ENCODE results near the gene TTC38. TPM values are rescaled to one million over a fixed set of nuclear protein-coding genes. Genes with fewer than 3 reads are reported as not detected.

TTC38 gene
- total and polyA plus RNA-seq, 2 experiments from 2014 or later: 21.5 to 27.6 TPM

- peaks cover 5% of the 10 kb centered on the region; the same call in 1 of the 2 replicates for H3K36me3 ChIP-seq (ENCODE audit: low read depth)
- in situ Hi-C loops (cut with MboI): no loop called here
- H3F3A ChIP-seq (ENCODE audit: insufficient read depth): peaks cover 4% of the 10 kb centered on the region; the same call in 1 of the 2 replicates
- H3K4me1 ChIP-seq (ENCODE audit: insufficient read depth): no peaks in the 10 kb centered on the region
- WGBS, 2 experiments (ENCODE audit: low coverage in 1 of 2, low lambda C conversion rate in 2 of 2, missing lambda C conversion rate in 2 of 2): 89 to 91% methylated on average over 7 of the region's 7 CpGs
- TF ChIP-seq EZH2 (IDR thresholded peaks at IDR 0.05; ENCODE audit: insufficient read depth, poor library complexity, severe bottlenecking) (no peak), EZH2phosphoT487 (IDR thresholded peaks at IDR 0.05; ENCODE audit: insufficient read depth, low read depth) (no peak)
- no peak overlapping the region for H2AFZ ChIP-seq
- no peaks in the 10 kb centered on the region for H3K9me3 ChIP-seq (ENCODE audit: low read depth)
- no peaks in the 10 kb centered on the region for H3K9me2 ChIP-seq (ENCODE audit: insufficient read depth)
- no peaks in the 10 kb centered on the region for H3K79me2 ChIP-seq (ENCODE audit: insufficient read depth)
- H3K9ac ChIP-seq: no peak overlapping the region
- no peak overlapping the region for H3K4me2 ChIP-seq (ENCODE audit: unreplicated experiment)
- H4K20me1 ChIP-seq (ENCODE audit: insufficient read depth): no peaks in the 10 kb centered on the region
- H3K27me3 ChIP-seq (replicated peaks; ENCODE audit: insufficient read depth): no peaks in the 10 kb centered on the region
- no peak for DNase-seq
- H3K4me3 ChIP-seq: no peak overlapping the region
- no peak overlapping the region for H3K27ac ChIP-seq
These were observed 26.9 kb upstream of the TTC38 start for GRCh38 chr22:46240907-46241306.

- H3K9me3 ChIP-seq (ENCODE audit: low read depth): no peaks in the 10 kb centered on the region
- H3K79me2 ChIP-seq (ENCODE audit: insufficient read depth): no peaks in the 10 kb centered on the region
- peaks cover 5% of the 10 kb centered on the region; the same call in 1 of the 2 replicates for H3K36me3 ChIP-seq (ENCODE audit: low read depth)
- TF ChIP-seq EZH2 (IDR thresholded peaks at IDR 0.05; ENCODE audit: insufficient read depth, poor library complexity, severe bottlenecking): no peak
- no peak for TF ChIP-seq EZH2phosphoT487 (IDR thresholded peaks at IDR 0.05; ENCODE audit: insufficient read depth, low read depth)
- in situ Hi-C loops (cut with MboI): no loop called here
- H3K9ac ChIP-seq: no peak overlapping the region
- no peak overlapping the region for H3K27ac ChIP-seq
- no peaks in the 10 kb centered on the region for H3K27me3 ChIP-seq (replicated peaks; ENCODE audit: insufficient read depth)
- H3F3A ChIP-seq (ENCODE audit: insufficient read depth): peaks cover 4% of the 10 kb centered on the region; the same call in 1 of the 2 replicates
- no peaks in the 10 kb centered on the region for H3K9me2 ChIP-seq (ENCODE audit: insufficient read depth)
- DNase-seq: no peak
- H2AFZ ChIP-seq: no peak overlapping the region
- H3K4me2 ChIP-seq (ENCODE audit: unreplicated experiment): no peak overlapping the region
- no peaks in the 10 kb centered on the region for H3K4me1 ChIP-seq (ENCODE audit: insufficient read depth)
- no peak overlapping the region for H3K4me3 ChIP-seq
- WGBS, 2 experiments (ENCODE audit: low coverage in 1 of 2, low lambda C conversion rate in 2 of 2, missing lambda C conversion rate in 2 of 2): 87 to 90% methylated on average over 5 of the region's 5 CpGs
- H4K20me1 ChIP-seq (ENCODE audit: insufficient read depth): no peaks in the 10 kb centered on the region
These were observed 26.3 kb upstream of the TTC38 start for GRCh38 chr22:46241396-46242007.

- Histone ChIP-seq H3K9me3 (ENCODE audit: low read depth) (no peaks in the 10 kb centered on the region), H3K9ac (no peak overlapping the region), H3K36me3 (ENCODE audit: low read depth) (no peaks in the 10 kb centered on the region), H3K27ac (no peak overlapping the region), H3K9me2 (ENCODE audit: insufficient read depth) (no peaks in the 10 kb centered on the region), H3K4me1 (ENCODE audit: insufficient read depth) (no peaks in the 10 kb centered on the region), H4K20me1 (ENCODE audit: insufficient read depth) (no peaks in the 10 kb centered on the region), H3K79me2 (ENCODE audit: insufficient read depth) (no peaks in the 10 kb centered on the region), H3K27me3 (replicated peaks; ENCODE audit: insufficient read depth) (no peaks in the 10 kb centered on the region), H3K4me2 (ENCODE audit: unreplicated experiment) (no peak overlapping the region), H2AFZ (no peak overlapping the region), H3K4me3 (no peak overlapping the region), H3F3A (ENCODE audit: insufficient read depth) (peaks cover 4% of the 10 kb centered on the region; the same call in 1 of the 2 replicates)
- in situ Hi-C loops (cut with MboI): no loop called here
- TF ChIP-seq EZH2phosphoT487 (IDR thresholded peaks at IDR 0.05; ENCODE audit: insufficient read depth, low read depth): no peak
- no peak for TF ChIP-seq EZH2 (IDR thresholded peaks at IDR 0.05; ENCODE audit: insufficient read depth, poor library complexity, severe bottlenecking)
- no peak for DNase-seq
- 79 to 81% methylated on average over 9 to 10 of the region's 10 CpGs for WGBS, 2 experiments (ENCODE audit: low coverage in 1 of 2, low lambda C conversion rate in 2 of 2, missing lambda C conversion rate in 2 of 2)
These were observed 25.7 kb upstream of the TTC38 start for GRCh38 chr22:46242076-46242475.

- DNase-seq: no peak
- H3K27ac ChIP-seq: no peak overlapping the region
- H3K9me3 ChIP-seq (ENCODE audit: low read depth): no peaks in the 10 kb centered on the region
- no peaks in the 10 kb centered on the region for H3K9me2 ChIP-seq (ENCODE audit: insufficient read depth)
- 0 out of 2 replicates have a peak, but pooled peaks cover 5% of the 10 kb centered on the region for H3K79me2 ChIP-seq (ENCODE audit: insufficient read depth)
- H3K4me3 ChIP-seq: no peak overlapping the region
- no peaks in the 10 kb centered on the region for H3K27me3 ChIP-seq (replicated peaks; ENCODE audit: insufficient read depth)
- H3F3A ChIP-seq (ENCODE audit: insufficient read depth): peaks cover 4% of the 10 kb centered on the region; the same call in 1 of the 2 replicates
- H3K4me2 ChIP-seq (ENCODE audit: unreplicated experiment): no peak overlapping the region
- H4K20me1 ChIP-seq (ENCODE audit: insufficient read depth): no peaks in the 10 kb centered on the region
- 77 to 78% methylated on average over 9 of the region's 9 CpGs for WGBS, 2 experiments (ENCODE audit: low coverage in 1 of 2, low lambda C conversion rate in 2 of 2, missing lambda C conversion rate in 2 of 2)
- no peak overlapping the region for H2AFZ ChIP-seq
- H3K9ac ChIP-seq: no peak overlapping the region
- no peaks in the 10 kb centered on the region for H3K36me3 ChIP-seq (ENCODE audit: low read depth)
- no peak for TF ChIP-seq EZH2 (IDR thresholded peaks at IDR 0.05; ENCODE audit: insufficient read depth, poor library complexity, severe bottlenecking)
- TF ChIP-seq EZH2phosphoT487 (IDR thresholded peaks at IDR 0.05; ENCODE audit: insufficient read depth, low read depth): no peak
- H3K4me1 ChIP-seq (ENCODE audit: insufficient read depth): no peaks in the 10 kb centered on the region
- in situ Hi-C loops (cut with MboI): no loop called here
These were observed 23.0 kb upstream of the TTC38 start for GRCh38 chr22:46244771-46245170.
